GM12878 (cell line): ENCODE data around the gene FURIN. TPM values are rescaled to one million over a fixed set of nuclear protein-coding genes. Genes with fewer than 3 reads are reported as not detected.

Experiments used
- ATAC-seq: fragments of 200-7000 bp; cut with Tn5 transposase; 3 replicates; pipeline ENCODE4 v1.9.1; 2020; ENCODE audit warnings: mild to moderate bottlenecking, moderate library complexity
- BruUV-seq: library from RNA; stranded (reverse); fragments of 400-500 nt; replicated peaks from 2 replicates; lab custom pipeline; 2021; lab: Mats Ljungman, UMichigan
- CTCF ChIA-PET: fragments of 300-600 bp; sonication (Branson Sonifier 250); formaldehyde crosslinking; extraction: SDS; loops from one replicate; lab custom pipeline; 2021; ENCODE audit warnings: inconsistent platforms; lab: Yijun Ruan, JAX
- POLR2A ChIA-PET: fragments of 350-600 bp; formaldehyde crosslinking; extraction: SDS; loops from one replicate; lab custom pipeline; 2021; ENCODE audit warnings: inconsistent platforms; lab: Charles Lee
- RAD21 ChIA-PET: fragments of 300-600 bp; sonication (Branson Sonifier 250); formaldehyde crosslinking; loops from one replicate; lab custom pipeline; 2023; ENCODE audit warnings: antibody characterized with exemption; ENCODE audit not compliant: unreplicated experiment; lab: Charles Lee
- SMC1A ChIA-PET: fragments of 300-600 bp; sonication (Branson Sonifier 250); formaldehyde crosslinking; loops from one replicate; lab custom pipeline; 2023; ENCODE audit not compliant: unreplicated experiment, uncharacterized antibody; lab: Charles Lee
- DNase-seq: peaks from one replicate; pipeline ENCODE4 v3.0.0-alpha.2; 2011; ENCODE audit warnings: low read depth, low spot score
- FAIRE-seq: peaks from 3 replicates; lab custom pipeline; 2011; peaks lifted over from hg19 to GRCh38; lab: Jason Lieb, UNC
- H2AFZ ChIP-seq: 2 replicates; pipeline ENCODE4 v1.6.0; 2011; ENCODE audit warnings: low read depth, low read length, control low read depth; ENCODE audit not compliant: control insufficient read depth
- H3K27ac ChIP-seq: 2 replicates; pipeline ENCODE4 v1.5.1; 2011; ENCODE audit warnings: control low read depth; ENCODE audit not compliant: control insufficient read depth, insufficient read depth
- H3K27me3 ChIP-seq, 2 experiments: replicated peaks in 1 of 2; 2 replicates each; pipeline versions ENCODE4 v1.6.0 to v1.6.1; 2011; ENCODE audit warnings: low read length in 1 of 2; ENCODE audit not compliant: control insufficient read depth in 2 of 2, insufficient read depth in 2 of 2
- H3K36me3 ChIP-seq, 2 experiments: 2 replicates each; pipeline ENCODE4 v1.5.1; 2011; ENCODE audit warnings: low read length in 1 of 2; ENCODE audit not compliant: control insufficient read depth in 2 of 2, insufficient read depth in 2 of 2
- H3K4me1 ChIP-seq: 2 replicates; pipeline ENCODE4 v1.6.1; 2011; ENCODE audit warnings: mild to moderate bottlenecking, low read length, moderate library complexity, mixed read lengths; ENCODE audit not compliant: control insufficient read depth, insufficient read depth
- H3K4me2 ChIP-seq: 2 replicates; pipeline ENCODE4 v1.6.0; 2011; ENCODE audit warnings: control low read depth; ENCODE audit not compliant: control insufficient read depth, insufficient read depth
- H3K4me3 ChIP-seq: fragments of 200-600 bp; sonication (generic); 2 replicates; pipeline ENCODE4 v1.5.1; 2016
- H3K79me2 ChIP-seq: 2 replicates; pipeline ENCODE4 v1.6.0; 2011; ENCODE audit warnings: low read length; ENCODE audit not compliant: control insufficient read depth, insufficient read depth
- H3K9ac ChIP-seq: 2 replicates; pipeline ENCODE4 v1.8.0; 2011; ENCODE audit warnings: low read length, control low read depth, mixed read lengths; ENCODE audit not compliant: control insufficient read depth, insufficient read depth
- H3K9me3 ChIP-seq: replicated peaks from 3 replicates; pipeline ENCODE4 v1.5.1; 2011; ENCODE audit warnings: mild to moderate bottlenecking, low read length; ENCODE audit not compliant: control insufficient read depth, insufficient read depth
- H4K20me1 ChIP-seq: 2 replicates; pipeline ENCODE4 v1.6.0; 2011; ENCODE audit not compliant: control insufficient read depth, insufficient read depth
- IRF4 ChIP-seq: IDR thresholded peaks from 2 replicates; pipeline ENCODE4 v1.6.1; 2011; ENCODE audit warnings: low read depth, low read length
- NFYA ChIP-seq: IDR thresholded peaks from 2 replicates; pipeline ENCODE4 v1.6.1; 2011; ENCODE audit warnings: low read depth, mild to moderate bottlenecking, low read length, improper control_type of control experiment, borderline replicate concordance
- NR2C1 ChIP-seq: fragments of 450-650 bp; IDR thresholded peaks from 2 replicates; pipeline ENCODE4 v1.6.1; 2017; ENCODE audit warnings: antibody characterized with exemption, mild to moderate bottlenecking, moderate library complexity
- NR2C2 ChIP-seq: IDR thresholded peaks from 2 replicates; pipeline ENCODE4 v1.6.1; 2011; ENCODE audit warnings: borderline replicate concordance, low read depth; ENCODE audit not compliant: control insufficient read depth, insufficient read length
- NR2F1 ChIP-seq: fragments of 450-650 bp; conservative IDR thresholded peaks from 2 replicates; pipeline ENCODE4 v1.6.1; 2017; ENCODE audit warnings: mild to moderate bottlenecking
- WGBS: methylation state at CpG from one replicate; pipeline ENCODE4 v1.1.6; 2016; ENCODE audit warnings: low lambda C conversion rate; ENCODE audit not compliant: insufficient replicate concordance, insufficient coverage; ENCODE audit errors: missing lambda C conversion rate; 5-methylcytosine and 5-hydroxymethylcytosine counted together
- in situ Hi-C: fragments of 300-500 bp; cut with MboI; formaldehyde crosslinking; loops from 9 replicates; pipeline ENCODE4 v1.14.3; 2018; ENCODE audit warnings: mixed read lengths
- intact Hi-C: fragments of 100-400 bp; cut with micrococcal nuclease; formaldehyde crosslinking; loops from one replicate; pipeline ENCODE4 v1.14.2; 2022; ENCODE audit not compliant: unreplicated experiment
- polyA plus RNA-seq, 11 experiments: library from polyadenylated mRNA; depleted of rRNA in 4 of 11; unstranded in 6 of 11; stranded (reverse) in 5 of 11; fragments of >200 nt; fragmentation: Nextera tagmentation in 4 of 11; fragmentation: Illumina TruSeq in 1 of 11; extraction: Ambion mirVana in 4 of 11; extraction: Trizol in 1 of 11; gene quantifications; 1 replicate in 1 of 11; 2 replicates in 10 of 11; pipeline versions ENCODE4 v1.2.1 to v1.2.3, GENCODE V29; 2011 to 2016; ENCODE audit warnings: inconsistent platforms in 2 of 11, missing spikeins in 2 of 11, low read depth in 1 of 11
- total RNA-seq, 4 experiments: library from RNA; depleted of rRNA in 3 of 4; stranded (reverse); fragments of >200 nt in 3 of 4; fragmentation: Illumina TruSeq in 1 of 4; extraction: Trizol in 1 of 4; gene quantifications; 2 replicates each; pipeline versions ENCODE4 v1.2.1 to v1.2.3, GENCODE V29; 2013 to 2021
- TF ChIP-seq, protein P1 (sequence below): fragments of 450-650 bp; IDR thresholded peaks from 2 replicates; pipeline ENCODE4 v1.6.1; 2017; ENCODE audit warnings: mild to moderate bottlenecking
- TF ChIP-seq, protein P2 (sequence below): fragments of 450-650 bp; IDR thresholded peaks from 2 replicates; pipeline ENCODE4 v1.6.1; 2014; ENCODE audit warnings: mild to moderate bottlenecking

Gene FURIN
- total and polyA plus RNA-seq, 10 of the 15 experiments (the other 5 are each of a cell fraction or from before 2014, with no cell fraction given) = 0.47 to 39.9 (median 8.0) TPM

DNA sequence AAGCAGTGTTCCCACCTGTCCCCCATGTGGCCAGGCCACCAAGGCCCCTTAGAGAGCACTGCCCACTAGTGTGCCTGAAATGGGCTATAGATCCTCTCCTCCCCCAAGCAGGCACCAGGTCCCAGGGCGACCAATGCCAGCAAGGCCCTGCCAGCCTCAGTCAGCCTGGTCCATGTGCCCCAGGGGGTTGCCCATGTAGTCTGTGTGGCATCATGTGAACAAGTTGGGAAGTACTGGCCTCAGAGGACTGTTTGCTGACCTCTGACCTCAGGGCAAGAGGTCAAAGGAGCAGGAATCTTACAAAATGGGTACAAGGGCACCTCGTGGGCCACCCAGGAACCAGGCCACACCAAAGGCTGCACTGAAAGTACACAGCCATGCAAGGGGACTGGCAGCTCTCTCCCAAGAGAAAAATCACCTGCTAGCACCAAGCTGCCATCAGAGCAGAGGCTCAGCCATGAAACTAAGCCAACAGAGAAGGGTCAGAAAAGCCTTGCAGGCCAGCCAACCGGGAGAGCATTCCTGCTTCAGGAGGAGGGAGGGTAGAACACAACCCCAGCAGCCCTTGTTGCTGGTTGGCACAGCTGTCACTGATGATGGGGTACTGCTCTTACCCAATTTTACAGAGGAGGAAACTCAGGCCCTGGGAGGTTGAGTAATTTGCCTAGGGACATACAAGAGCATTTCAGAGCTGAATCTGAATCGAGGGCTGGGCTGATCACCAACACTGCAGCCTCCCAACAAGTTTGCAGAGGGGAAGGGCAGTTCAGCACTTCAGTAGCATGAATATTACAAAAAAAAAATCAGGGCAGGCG lies 5.2 kb upstream of the FURIN start:
- no peak overlapping the region for H3K4me3 ChIP-seq
- intact Hi-C loops = no loop called here
- POLR2A ChIA-PET = no interaction called here
- H3K27me3 ChIP-seq = no peaks in the 10 kb centered on the region
- SMC1A ChIA-PET = interaction anchor here (1.0 kb wide), 1 partner anchor 10 kb away, joined by 4 read pairs; no protein-coding TSS in a partner anchor
- no peak for DNase-seq
- ATAC-seq = no peak; the same call in 2 of the 3 replicates
- WGBS = 53% methylated on average over 5 of the region's 5 CpGs
- RAD21 ChIA-PET = no interaction called here
- H2AFZ ChIP-seq = no peak overlapping the region
- H3K4me1 ChIP-seq = no peaks in the 10 kb centered on the region
- no peaks in the 10 kb centered on the region for H4K20me1 ChIP-seq
- TF ChIP-seq, protein P1, sequence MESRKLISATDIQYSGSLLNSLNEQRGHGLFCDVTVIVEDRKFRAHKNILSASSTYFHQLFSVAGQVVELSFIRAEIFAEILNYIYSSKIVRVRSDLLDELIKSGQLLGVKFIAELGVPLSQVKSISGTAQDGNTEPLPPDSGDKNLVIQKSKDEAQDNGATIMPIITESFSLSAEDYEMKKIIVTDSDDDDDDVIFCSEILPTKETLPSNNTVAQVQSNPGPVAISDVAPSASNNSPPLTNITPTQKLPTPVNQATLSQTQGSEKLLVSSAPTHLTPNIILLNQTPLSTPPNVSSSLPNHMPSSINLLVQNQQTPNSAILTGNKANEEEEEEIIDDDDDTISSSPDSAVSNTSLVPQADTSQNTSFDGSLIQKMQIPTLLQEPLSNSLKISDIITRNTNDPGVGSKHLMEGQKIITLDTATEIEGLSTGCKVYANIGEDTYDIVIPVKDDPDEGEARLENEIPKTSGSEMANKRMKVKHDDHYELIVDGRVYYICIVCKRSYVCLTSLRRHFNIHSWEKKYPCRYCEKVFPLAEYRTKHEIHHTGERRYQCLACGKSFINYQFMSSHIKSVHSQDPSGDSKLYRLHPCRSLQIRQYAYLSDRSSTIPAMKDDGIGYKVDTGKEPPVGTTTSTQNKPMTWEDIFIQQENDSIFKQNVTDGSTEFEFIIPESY = no peak
- TF ChIP-seq NR2C2 = peak; percentile 17
- TF ChIP-seq, protein P2, sequence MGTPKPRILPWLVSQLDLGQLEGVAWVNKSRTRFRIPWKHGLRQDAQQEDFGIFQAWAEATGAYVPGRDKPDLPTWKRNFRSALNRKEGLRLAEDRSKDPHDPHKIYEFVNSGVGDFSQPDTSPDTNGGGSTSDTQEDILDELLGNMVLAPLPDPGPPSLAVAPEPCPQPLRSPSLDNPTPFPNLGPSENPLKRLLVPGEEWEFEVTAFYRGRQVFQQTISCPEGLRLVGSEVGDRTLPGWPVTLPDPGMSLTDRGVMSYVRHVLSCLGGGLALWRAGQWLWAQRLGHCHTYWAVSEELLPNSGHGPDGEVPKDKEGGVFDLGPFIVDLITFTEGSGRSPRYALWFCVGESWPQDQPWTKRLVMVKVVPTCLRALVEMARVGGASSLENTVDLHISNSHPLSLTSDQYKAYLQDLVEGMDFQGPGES = no peak
- no peak for TF ChIP-seq IRF4
- TF ChIP-seq NFYA = no peak
- TF ChIP-seq NR2F1 = peak; percentile 68
- TF ChIP-seq NR2C1 = 0 out of 2 replicates have a peak, but pooled peaks have one; percentile 43
- BruUV-seq = no TSS peak
- no peak for FAIRE-seq
- in situ Hi-C loops = no loop called here
- no peak overlapping the region for H3K4me2 ChIP-seq
- H3K27ac ChIP-seq = no peak overlapping the region
- H3K9me3 ChIP-seq = no peaks in the 10 kb centered on the region
- H3K79me2 ChIP-seq = no peaks in the 10 kb centered on the region
- no peaks in the 10 kb centered on the region for H3K36me3 ChIP-seq
- CTCF ChIA-PET = interaction anchor here (0.7 to 1.9 kb wide), 4 partner anchors 23 to 250 kb away, joined by 3 to 9 read pairs (median 5); partner anchors contain the start of gene HDDC3
- H3K9ac ChIP-seq = no peak overlapping the region
